Measurements from ENCODE around the gene CASP5.

DNA sequence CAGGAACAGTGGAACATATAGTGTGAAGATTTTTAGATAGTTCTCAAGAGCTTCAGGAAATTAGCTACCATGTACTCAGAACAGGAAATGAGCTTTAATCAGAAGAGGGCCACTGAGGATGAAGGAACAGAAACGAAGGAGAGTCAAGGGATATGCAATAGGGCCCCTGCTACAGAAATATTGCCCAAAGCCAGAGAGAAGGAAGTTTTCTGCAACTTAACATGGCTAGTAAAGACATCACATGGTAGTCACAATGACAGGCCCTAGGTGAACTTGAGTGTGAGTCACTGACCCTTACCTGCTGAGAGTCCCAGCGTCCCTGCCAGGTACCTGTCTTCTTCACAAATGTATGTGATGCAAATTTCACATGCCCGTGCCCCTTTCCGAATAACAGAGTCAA lies 47.3 kb upstream of the CASP5 start:
- TF ChIP-seq, protein P1, sequence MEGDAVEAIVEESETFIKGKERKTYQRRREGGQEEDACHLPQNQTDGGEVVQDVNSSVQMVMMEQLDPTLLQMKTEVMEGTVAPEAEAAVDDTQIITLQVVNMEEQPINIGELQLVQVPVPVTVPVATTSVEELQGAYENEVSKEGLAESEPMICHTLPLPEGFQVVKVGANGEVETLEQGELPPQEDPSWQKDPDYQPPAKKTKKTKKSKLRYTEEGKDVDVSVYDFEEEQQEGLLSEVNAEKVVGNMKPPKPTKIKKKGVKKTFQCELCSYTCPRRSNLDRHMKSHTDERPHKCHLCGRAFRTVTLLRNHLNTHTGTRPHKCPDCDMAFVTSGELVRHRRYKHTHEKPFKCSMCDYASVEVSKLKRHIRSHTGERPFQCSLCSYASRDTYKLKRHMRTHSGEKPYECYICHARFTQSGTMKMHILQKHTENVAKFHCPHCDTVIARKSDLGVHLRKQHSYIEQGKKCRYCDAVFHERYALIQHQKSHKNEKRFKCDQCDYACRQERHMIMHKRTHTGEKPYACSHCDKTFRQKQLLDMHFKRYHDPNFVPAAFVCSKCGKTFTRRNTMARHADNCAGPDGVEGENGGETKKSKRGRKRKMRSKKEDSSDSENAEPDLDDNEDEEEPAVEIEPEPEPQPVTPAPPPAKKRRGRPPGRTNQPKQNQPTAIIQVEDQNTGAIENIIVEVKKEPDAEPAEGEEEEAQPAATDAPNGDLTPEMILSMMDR (IDR thresholded peaks at IDR 0.05) = no peak
- TF ChIP-seq POLR2A (IDR thresholded peaks at IDR 0.05) = no peak

Measured in adrenal gland (tissue), 5 donors.